ENCODE data around the gene ZNF652.

ZNF652 gene

GRCh38 chr17:49406421-49407061 lies 44.5 kb upstream of the ZNF652 start:
- Histone ChIP-seq H3K27me3 (ENCODE audit: control insufficient read depth, insufficient read depth, low read length) (no peaks in the 10 kb centered on the region), H3K9ac (no peak overlapping the region), H3K4me3 (ENCODE audit: low read depth, low read length) (no peak overlapping the region), H3K79me2 (no peaks in the 10 kb centered on the region), H2AFZ (no peak overlapping the region), H3K27ac (no peak overlapping the region), H3K9me3 (ENCODE audit: control insufficient read depth, low read length) (no peaks in the 10 kb centered on the region), H3K36me3 (ENCODE audit: control insufficient read depth, insufficient read depth, low read length) (no peaks in the 10 kb centered on the region), H3K4me2 (ENCODE audit: low read length) (no peak overlapping the region), H3K4me1 (no peaks in the 10 kb centered on the region)
- no peak for TF ChIP-seq CTCF (IDR thresholded peaks at IDR 0.05)

- no peak for TF ChIP-seq CTCF (IDR thresholded peaks at IDR 0.05)
- no peaks in the 10 kb centered on the region for H3K36me3 ChIP-seq (ENCODE audit: control insufficient read depth, insufficient read depth, low read length)
- H2AFZ ChIP-seq, result no peak overlapping the region
- no peaks in the 10 kb centered on the region for H3K27me3 ChIP-seq (ENCODE audit: control insufficient read depth, insufficient read depth, low read length)
- H3K9me3 ChIP-seq (ENCODE audit: control insufficient read depth, low read length), result no peaks in the 10 kb centered on the region
- H3K27ac ChIP-seq, result no peak overlapping the region
- H3K4me2 ChIP-seq (ENCODE audit: low read length), result no peak overlapping the region
- H3K9ac ChIP-seq, result no peak overlapping the region
- no peaks in the 10 kb centered on the region for H3K4me1 ChIP-seq
- no peak overlapping the region for H3K4me3 ChIP-seq (ENCODE audit: low read depth, low read length)
- no peaks in the 10 kb centered on the region for H3K79me2 ChIP-seq
Measured at GRCh38 chr17:49404906-49405305, 42.9 kb upstream of the ZNF652 start.

GRCh38 chr17:49404361-49404760 lies 42.3 kb upstream of the ZNF652 start:
- Histone ChIP-seq H3K4me2 (ENCODE audit: low read length) (no peak overlapping the region), H3K9me3 (ENCODE audit: control insufficient read depth, low read length) (no peaks in the 10 kb centered on the region), H3K79me2 (no peaks in the 10 kb centered on the region), H3K27ac (no peak overlapping the region), H3K36me3 (ENCODE audit: control insufficient read depth, insufficient read depth, low read length) (no peaks in the 10 kb centered on the region), H2AFZ (no peak overlapping the region), H3K4me1 (no peaks in the 10 kb centered on the region), H3K9ac (no peak overlapping the region), H3K4me3 (ENCODE audit: low read depth, low read length) (no peak overlapping the region), H3K27me3 (ENCODE audit: control insufficient read depth, insufficient read depth, low read length) (no peaks in the 10 kb centered on the region)
- TF ChIP-seq CTCF (IDR thresholded peaks at IDR 0.05), result no peak

GRCh38 chr17:49403514-49404289 lies 41.7 kb upstream of the ZNF652 start:
- Histone ChIP-seq H3K4me3 (ENCODE audit: low read depth, low read length) (no peak overlapping the region), H3K27ac (no peak overlapping the region), H3K36me3 (ENCODE audit: control insufficient read depth, insufficient read depth, low read length) (no peaks in the 10 kb centered on the region), H3K4me2 (ENCODE audit: low read length) (no peak overlapping the region), H3K4me1 (no peaks in the 10 kb centered on the region), H3K27me3 (ENCODE audit: control insufficient read depth, insufficient read depth, low read length) (no peaks in the 10 kb centered on the region), H2AFZ (no peak overlapping the region), H3K79me2 (no peaks in the 10 kb centered on the region), H3K9ac (no peak overlapping the region), H3K9me3 (ENCODE audit: control insufficient read depth, low read length) (no peaks in the 10 kb centered on the region)
- no peak for TF ChIP-seq CTCF (IDR thresholded peaks at IDR 0.05)
